Muscle of back (tissue), 11 donors: ENCODE results near the gene IQSEC1. TPM values are rescaled to one million over a fixed set of nuclear protein-coding genes. Genes with fewer than 3 reads are reported as not detected.
A peak's percentile ranks its signal among the peaks of the same experiment; 100 is the strongest.

Source experiments
- DNase-seq, 3 donors: peaks; one replicate each; pipeline versions ENCODE4 v3.0.0 to v3.0.0-alpha.2; 2013
- polyA plus RNA-seq, 10 donors: library from polyadenylated mRNA; unstranded; fragments of 120-200 nt; gene quantifications; one replicate each; pipeline ENCODE4 v1.2.1, GENCODE V29; 2013; ENCODE audit not compliant: insufficient read length in 10 of 10

Gene IQSEC1
- polyA plus RNA-seq, 10 donors = 35.2 to 45.2 (median 40.9) TPM

DNA sequence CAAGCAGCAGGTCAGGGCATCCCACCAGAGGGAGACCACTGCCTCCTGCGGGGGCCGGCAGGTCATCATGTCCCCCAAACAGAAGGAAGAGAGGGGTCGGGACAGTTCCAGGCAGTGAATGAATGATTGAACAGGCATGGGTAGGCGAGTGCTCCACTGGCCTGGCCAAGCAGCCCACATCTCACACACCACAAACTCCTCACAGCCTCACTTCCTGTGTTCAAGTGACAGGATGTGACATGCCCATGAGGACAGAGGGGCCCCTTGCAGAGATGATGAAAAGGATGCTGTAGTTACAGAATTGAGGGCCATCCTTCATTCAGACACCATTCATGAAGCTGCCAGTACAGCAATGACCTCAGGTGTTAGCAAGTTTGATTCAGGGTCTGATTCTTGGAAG lies 3.7 kb downstream of the IQSEC1 start:
- no peak for DNase-seq

- DNase-seq = no peak
Measured at GRCh38 chr3:13068269-13069010, 4.8 kb downstream of the IQSEC1 start.

DNA sequence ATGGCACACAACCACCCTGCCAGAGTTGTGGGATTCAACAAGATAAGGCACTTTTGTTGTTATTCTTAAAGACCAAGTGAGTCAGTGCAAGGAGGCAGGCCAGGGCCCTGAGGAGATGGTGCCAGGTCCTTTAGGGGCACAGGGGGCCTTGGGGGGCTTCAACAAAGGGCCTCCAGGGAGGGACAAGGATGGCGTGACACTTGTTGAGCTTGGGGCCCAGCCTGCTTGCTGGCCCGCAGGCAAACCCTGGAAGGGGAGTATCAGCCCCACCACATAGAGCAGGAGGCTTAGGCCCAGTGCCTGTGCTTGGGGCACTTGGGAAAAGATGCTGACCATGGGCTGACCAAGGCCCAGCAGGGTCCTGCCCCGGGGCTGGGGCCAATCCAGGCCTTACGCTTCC lies 5.5 kb downstream of the IQSEC1 start:
- DNase-seq = no peak

DNA sequence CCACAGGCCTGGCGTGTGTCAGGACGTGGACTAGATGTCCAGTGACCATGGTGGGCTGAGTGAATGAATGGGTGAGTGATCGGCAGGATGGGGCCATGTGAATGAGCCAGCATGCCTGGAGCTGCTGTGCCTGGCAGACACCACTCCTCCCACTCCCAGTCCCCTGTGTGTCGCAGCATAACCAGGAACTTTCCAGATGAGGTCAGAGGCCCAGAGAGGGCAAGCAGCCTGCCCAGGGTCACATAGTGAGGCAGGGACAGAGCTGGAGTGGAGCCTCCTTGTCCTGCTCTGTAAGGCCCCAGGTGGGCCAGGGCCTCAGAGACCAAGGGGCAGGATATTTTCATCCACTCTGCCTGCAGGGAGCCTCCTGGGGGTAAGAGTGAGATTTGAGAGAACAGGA lies 6.4 kb downstream of the IQSEC1 start:
- DNase-seq = no peak

GRCh38 chr3:13066236-13066635 lies 7.0 kb downstream of the IQSEC1 start:
- no peak for DNase-seq

DNA sequence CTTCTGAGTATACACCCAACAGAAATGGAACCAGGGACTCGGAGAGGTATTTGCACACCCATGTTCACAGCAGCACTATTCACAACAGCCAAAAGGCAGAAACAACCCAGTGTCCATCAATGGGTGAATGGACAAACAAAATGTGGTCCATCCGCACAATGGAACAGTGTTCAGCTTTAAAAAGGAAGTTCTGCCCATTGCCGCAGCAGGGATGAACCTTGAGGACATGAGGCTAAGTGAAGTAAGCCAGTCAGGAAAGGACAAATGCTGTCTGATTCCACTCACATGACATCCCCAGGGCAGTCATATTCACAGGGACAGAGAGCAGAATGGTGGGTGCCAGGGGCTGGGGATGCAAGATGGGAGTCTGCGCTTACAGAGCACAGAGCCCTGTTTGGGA lies 7.5 kb downstream of the IQSEC1 start:
- DNase-seq = no peak

DNA sequence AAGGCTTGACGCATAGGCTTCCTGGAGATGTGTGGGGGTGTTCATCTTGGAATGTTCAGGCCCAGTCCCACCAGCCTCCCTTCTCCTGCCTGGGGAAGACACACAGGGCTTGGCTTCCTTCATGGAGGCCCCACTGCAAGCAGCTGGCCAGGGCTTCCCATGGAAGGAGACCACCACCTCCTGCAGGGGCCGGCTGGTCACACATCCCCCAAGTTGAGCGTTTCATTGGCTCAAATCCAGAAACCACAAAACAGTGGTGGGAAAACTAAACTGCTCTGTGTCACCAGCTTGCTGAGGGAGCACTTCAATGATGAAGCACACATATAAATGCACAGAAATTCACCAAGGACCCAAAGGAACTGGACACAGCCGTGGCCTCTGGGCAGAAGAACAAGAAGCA lies 8.3 kb downstream of the IQSEC1 start:
- no peak for DNase-seq

- DNase-seq = no peak
Measured at GRCh38 chr3:13064159-13064868, 8.9 kb downstream of the IQSEC1 start.

DNA sequence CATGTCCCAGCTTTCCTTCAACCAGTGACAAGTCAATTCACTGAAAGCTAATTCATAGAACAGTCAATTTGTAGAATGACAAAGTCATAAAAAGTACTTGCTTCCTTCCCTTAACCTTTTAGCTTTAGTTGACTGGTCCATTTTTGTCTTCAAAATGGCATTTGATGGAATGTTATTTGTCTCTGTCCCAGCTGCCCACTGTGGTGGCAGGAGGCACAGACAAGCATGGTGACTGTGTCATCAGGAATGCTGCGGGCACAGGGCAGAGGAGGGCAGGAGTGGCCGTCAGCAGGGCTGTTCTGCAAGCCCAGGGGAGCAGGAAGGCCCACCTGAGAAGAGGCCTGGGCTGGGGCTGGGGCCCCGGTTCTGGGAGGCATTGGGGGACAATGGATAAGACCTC lies 10.0 kb downstream of the IQSEC1 start:
- no peak for DNase-seq

DNA sequence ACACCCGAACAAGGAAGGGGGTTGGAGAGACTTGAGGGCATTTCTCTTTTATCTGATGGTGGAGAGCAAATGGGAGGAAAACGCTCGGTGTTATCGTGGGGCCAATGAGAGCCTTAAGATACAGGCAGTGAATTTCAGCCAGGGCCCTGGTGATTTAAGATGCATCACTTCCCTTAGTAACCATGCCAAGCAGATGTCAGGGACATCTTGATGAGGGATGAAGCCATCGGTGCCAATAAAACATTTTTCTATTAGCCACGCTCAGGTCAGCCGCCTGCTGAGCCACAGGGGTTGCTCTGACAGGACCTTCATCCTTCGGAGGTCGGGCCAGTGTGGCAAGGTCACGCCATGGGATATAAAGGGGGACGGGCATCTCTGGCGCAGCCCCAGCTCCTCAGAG lies 10.6 kb downstream of the IQSEC1 start:
- DNase-seq = no peak

- DNase-seq = no peak
Measured at GRCh38 chr3:13060341-13060910, 12.8 kb downstream of the IQSEC1 start.

GRCh38 chr3:13058346-13059120 lies 14.7 kb downstream of the IQSEC1 start:
- no peak for DNase-seq

- no peak for DNase-seq
Measured at GRCh38 chr3:13057282-13058040, 15.8 kb downstream of the IQSEC1 start.

- DNase-seq = no peak
Measured at GRCh38 chr3:13055634-13056033, 17.6 kb downstream of the IQSEC1 start.

- DNase-seq = no peak
Measured at GRCh38 chr3:13054341-13055285, 18.6 kb downstream of the IQSEC1 start.

DNA sequence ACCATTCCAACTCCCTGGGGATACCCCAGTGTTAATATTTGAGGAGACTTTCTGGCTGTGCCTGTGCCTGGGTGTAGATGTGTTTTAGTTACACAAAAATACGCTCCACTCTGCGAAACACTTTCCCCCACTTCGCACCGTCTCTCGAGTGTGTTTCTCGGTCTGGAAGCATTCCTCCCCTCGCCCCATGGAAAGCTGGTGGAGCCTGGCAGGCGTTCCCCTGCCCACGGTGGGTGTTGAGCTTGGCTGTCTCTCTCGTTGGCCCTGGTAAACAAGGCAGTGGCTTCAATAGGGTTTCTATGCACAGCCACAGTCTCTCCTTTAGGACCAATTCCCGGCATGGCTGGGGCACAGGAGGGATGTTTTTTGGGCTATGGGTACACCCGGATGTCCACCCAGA lies 19.3 kb downstream of the IQSEC1 start:
- DNase-seq = no peak

GRCh38 chr3:13053420-13053819 lies 19.8 kb downstream of the IQSEC1 start:
- DNase-seq = peak in 1 of 3 donors; percentile 46

DNA sequence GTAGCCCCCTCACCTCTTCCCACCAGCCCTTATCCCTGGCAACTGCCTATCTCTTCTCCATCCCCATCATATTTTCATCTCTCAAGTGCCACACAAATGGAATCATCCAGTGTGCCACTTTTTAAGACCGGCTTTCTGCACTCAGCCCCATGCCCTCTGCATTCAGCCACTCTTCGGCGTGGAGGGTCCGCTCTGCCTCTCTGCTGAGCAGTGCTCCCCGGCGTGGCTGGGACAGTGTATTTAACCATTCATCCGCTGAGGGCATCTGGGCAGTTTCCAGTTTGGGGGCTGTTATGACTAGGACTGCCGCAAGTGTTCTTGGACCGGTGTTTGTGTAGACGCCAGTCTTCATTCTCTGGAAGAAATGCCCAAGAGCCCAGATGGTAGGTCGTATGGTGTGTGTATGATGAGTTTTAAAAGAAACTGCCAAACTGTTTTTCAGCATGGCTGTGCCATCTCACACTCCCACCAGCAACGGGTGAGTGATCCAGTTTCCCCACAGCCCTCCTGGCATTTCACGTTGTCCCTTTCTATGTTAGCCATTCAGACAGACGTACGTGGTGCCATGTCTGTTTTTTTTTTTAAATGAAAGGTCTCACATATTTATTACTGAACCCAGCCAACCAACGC lies 20.9 kb downstream of the IQSEC1 start:
- DNase-seq = no peak

- no peak for DNase-seq
Measured at GRCh38 chr3:13051581-13051980, 21.6 kb downstream of the IQSEC1 start.

DNA sequence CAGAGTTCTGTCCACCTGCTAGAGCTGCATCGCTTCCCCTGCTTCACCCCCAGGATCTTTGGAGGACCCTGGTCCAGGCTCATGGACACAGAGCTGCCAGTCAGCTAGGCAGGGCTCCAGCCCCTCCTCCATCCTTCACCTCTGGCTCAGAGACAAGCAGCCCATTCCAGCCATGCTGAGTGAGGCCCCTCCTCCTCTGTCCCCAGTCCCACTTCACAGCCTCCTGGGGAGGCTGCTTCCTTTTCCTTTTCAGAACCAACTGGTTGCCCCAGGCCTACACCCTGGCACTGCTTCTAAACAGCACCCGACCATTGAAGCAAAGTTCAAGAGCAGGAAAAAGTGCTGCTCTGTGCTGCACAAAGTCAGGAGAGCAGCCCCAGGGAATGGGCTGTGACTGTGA lies 22.2 kb downstream of the IQSEC1 start:
- no peak for DNase-seq
